ENCODE data around the gene BCL2L13.
A peak's percentile ranks its signal among the peaks of the same experiment; 100 is the strongest.

Gene BCL2L13

GRCh38 chr22:17592201-17592600 is 46.4 kb upstream of the BCL2L13 start:
- no peaks in the 10 kb centered on the region for H3K27me3 ChIP-seq (ENCODE audit: control insufficient read depth in 1 of 2, insufficient read depth in 1 of 2, low read length in 2 of 2)
- no peaks in the 10 kb centered on the region for H3K9me3 ChIP-seq (ENCODE audit: control insufficient read depth, low read length)
- no peak overlapping the region for H3K14ac ChIP-seq (ENCODE audit: low read length in 2 of 2)
- no peak overlapping the region for H3K4me2 ChIP-seq (ENCODE audit: low read length, poor library complexity, severe bottlenecking)
- no peak overlapping the region for H2BK12ac ChIP-seq (ENCODE audit: low read length in 2 of 2)
- no peaks in the 10 kb centered on the region for H3K4me1 ChIP-seq (ENCODE audit: control insufficient read depth, insufficient read depth, low read depth, low read length)
- no peak overlapping the region for H2AFZ ChIP-seq (ENCODE audit: low read depth, low read length)
- H3K4me3 ChIP-seq (ENCODE audit: insufficient read depth in 1 of 2, low read depth in 1 of 2, low read length in 2 of 2), result no peak overlapping the region
- H4K91ac ChIP-seq (ENCODE audit: low read length), result no peak overlapping the region
- no peak overlapping the region for H3K4ac ChIP-seq (ENCODE audit: low read depth in 1 of 2, low read length in 2 of 2)
- no peak overlapping the region for H2BK120ac ChIP-seq (ENCODE audit: low read depth, low read length)
- no peak overlapping the region for H3K9ac ChIP-seq (ENCODE audit: low read length)
- H3K79me1 ChIP-seq (replicated peaks; ENCODE audit: low read length, poor library complexity, severe bottlenecking), result peaks cover 9% of the 10 kb centered on the region
- H2BK15ac ChIP-seq (ENCODE audit: low read depth, poor library complexity, severe bottlenecking), result no peak overlapping the region
- DNase-seq, result no peak
- no peak overlapping the region for H3K18ac ChIP-seq (ENCODE audit: low read depth in 1 of 2, low read length in 2 of 2)
- no peak overlapping the region for H3K23ac ChIP-seq (ENCODE audit: low read length in 2 of 2)
- 89% methylated on average over 5 of the region's 5 CpGs for WGBS
- H2AK5ac ChIP-seq (ENCODE audit: low read length, severe bottlenecking), result no peak overlapping the region
- H2BK5ac ChIP-seq (ENCODE audit: low read depth, low read length, poor library complexity, severe bottlenecking), result no peak overlapping the region
- peaks cover 62 to 79% of the 10 kb centered on the region in 2 experiments for H3K36me3 ChIP-seq (ENCODE audit: control insufficient read depth in 1 of 2, insufficient read depth in 2 of 2, low read depth in 1 of 2, low read length in 2 of 2)
- no peak overlapping the region for H3K27ac ChIP-seq (ENCODE audit: low read length, poor library complexity, severe bottlenecking)
- H4K8ac ChIP-seq (ENCODE audit: low read length), result no peak overlapping the region

DNA sequence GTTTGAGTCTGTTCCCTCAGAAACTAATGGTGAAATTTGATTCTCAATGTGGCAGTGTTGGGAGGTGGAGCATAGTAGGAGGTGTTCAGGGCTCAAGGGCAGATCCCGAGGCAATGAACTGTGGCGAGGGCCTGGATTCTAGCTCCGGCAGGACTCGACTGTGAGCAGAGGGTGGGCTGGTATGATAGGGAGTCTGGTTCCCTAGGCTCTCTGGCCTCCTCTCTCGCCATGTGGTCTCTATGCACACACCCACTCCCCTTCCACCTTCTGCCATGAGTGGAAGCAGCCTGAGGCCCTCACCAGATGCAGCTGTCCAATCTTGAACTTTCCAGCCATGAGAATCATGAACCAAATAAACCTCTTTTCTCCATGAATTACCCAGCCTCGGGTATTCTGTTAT is 42.3 kb upstream of the BCL2L13 start:
- Histone ChIP-seq H3K9me3 (ENCODE audit: control insufficient read depth, low read length) (no peaks in the 10 kb centered on the region), H3K27ac (ENCODE audit: low read length, poor library complexity, severe bottlenecking) (no peak overlapping the region), H2AFZ (ENCODE audit: low read depth, low read length) (no peak overlapping the region), H3K18ac (ENCODE audit: low read depth in 1 of 2, low read length in 2 of 2) (no peak overlapping the region), H3K14ac (ENCODE audit: low read length in 2 of 2) (no peak overlapping the region), H2AK5ac (ENCODE audit: low read length, severe bottlenecking) (no peak overlapping the region), H3K4me3 (ENCODE audit: insufficient read depth in 1 of 2, low read depth in 1 of 2, low read length in 2 of 2) (no peak overlapping the region), H2BK12ac (ENCODE audit: low read length in 2 of 2) (no peak overlapping the region), H2BK15ac (ENCODE audit: low read depth, poor library complexity, severe bottlenecking) (no peak overlapping the region), H3K9ac (ENCODE audit: low read length) (no peak overlapping the region), H2BK5ac (ENCODE audit: low read depth, low read length, poor library complexity, severe bottlenecking) (no peak overlapping the region), H4K8ac (ENCODE audit: low read length) (no peak overlapping the region), H3K79me1 (replicated peaks; ENCODE audit: low read length, poor library complexity, severe bottlenecking) (peaks cover 19% of the 10 kb centered on the region), H2BK120ac (ENCODE audit: low read depth, low read length) (no peak overlapping the region), H3K4me1 (ENCODE audit: control insufficient read depth, insufficient read depth, low read depth, low read length) (no peaks in the 10 kb centered on the region), H3K23ac (ENCODE audit: low read length in 2 of 2) (no peak overlapping the region), H4K91ac (ENCODE audit: low read length) (no peak overlapping the region), H3K27me3 (ENCODE audit: control insufficient read depth in 1 of 2, insufficient read depth in 1 of 2, low read length in 2 of 2) (no peaks in the 10 kb centered on the region), H3K4me2 (ENCODE audit: low read length, poor library complexity, severe bottlenecking) (no peak overlapping the region), H3K36me3 (ENCODE audit: control insufficient read depth in 1 of 2, insufficient read depth in 2 of 2, low read depth in 1 of 2, low read length in 2 of 2) (peaks cover 59 to 89% of the 10 kb centered on the region in 2 experiments), H3K4ac (ENCODE audit: low read depth in 1 of 2, low read length in 2 of 2) (no peak overlapping the region)
- no peak for DNase-seq
- 96% methylated on average over 6 of the region's 6 CpGs for WGBS

DNA sequence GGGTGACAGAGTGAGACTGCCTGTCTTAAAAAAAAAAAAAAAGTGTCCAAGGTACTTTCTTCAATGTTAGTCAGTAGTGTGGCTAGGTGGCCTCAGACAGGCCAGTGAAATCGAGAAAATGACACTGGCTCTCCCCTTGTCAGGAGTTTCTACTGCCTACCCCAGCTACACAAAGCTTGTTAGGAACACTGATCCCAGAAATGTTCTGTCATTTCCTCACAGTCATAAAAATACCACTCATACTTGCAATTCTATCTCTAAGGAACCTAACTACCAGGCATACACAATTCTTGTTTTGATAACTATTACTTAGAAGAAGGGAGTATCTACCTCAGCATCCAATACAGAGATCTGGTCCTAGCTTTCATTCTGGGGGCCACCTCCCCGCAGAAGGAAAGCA is 41.3 kb upstream of the BCL2L13 start:
- Histone ChIP-seq H3K27ac (ENCODE audit: low read length, poor library complexity, severe bottlenecking) (no peak overlapping the region), H3K9me3 (ENCODE audit: control insufficient read depth, low read length) (no peaks in the 10 kb centered on the region), H3K36me3 (ENCODE audit: control insufficient read depth in 1 of 2, insufficient read depth in 2 of 2, low read depth in 1 of 2, low read length in 2 of 2) (peaks cover 51 to 84% of the 10 kb centered on the region in 2 experiments), H2BK15ac (ENCODE audit: low read depth, poor library complexity, severe bottlenecking) (no peak overlapping the region), H2AK5ac (ENCODE audit: low read length, severe bottlenecking) (no peak overlapping the region), H3K14ac (ENCODE audit: low read length in 2 of 2) (no peak overlapping the region), H3K4me2 (ENCODE audit: low read length, poor library complexity, severe bottlenecking) (no peak overlapping the region), H3K27me3 (ENCODE audit: control insufficient read depth in 1 of 2, insufficient read depth in 1 of 2, low read length in 2 of 2) (no peaks in the 10 kb centered on the region), H3K4me1 (ENCODE audit: control insufficient read depth, insufficient read depth, low read depth, low read length) (no peaks in the 10 kb centered on the region), H4K91ac (ENCODE audit: low read length) (no peak overlapping the region), H4K8ac (ENCODE audit: low read length) (no peak overlapping the region), H3K4me3 (ENCODE audit: insufficient read depth in 1 of 2, low read depth in 1 of 2, low read length in 2 of 2) (no peak overlapping the region), H3K9ac (ENCODE audit: low read length) (no peak overlapping the region), H3K18ac (ENCODE audit: low read depth in 1 of 2, low read length in 2 of 2) (no peak overlapping the region), H3K23ac (ENCODE audit: low read length in 2 of 2) (no peak overlapping the region), H3K79me1 (replicated peaks; ENCODE audit: low read length, poor library complexity, severe bottlenecking) (peaks cover 26% of the 10 kb centered on the region), H2BK5ac (ENCODE audit: low read depth, low read length, poor library complexity, severe bottlenecking) (no peak overlapping the region), H3K4ac (ENCODE audit: low read depth in 1 of 2, low read length in 2 of 2) (no peak overlapping the region), H2BK120ac (ENCODE audit: low read depth, low read length) (no peak overlapping the region), H2AFZ (ENCODE audit: low read depth, low read length) (no peak overlapping the region), H2BK12ac (ENCODE audit: low read length in 2 of 2) (no peak overlapping the region)
- 83% methylated on average over 2 of the region's 2 CpGs for WGBS
- peak; percentile 9 for DNase-seq

GRCh38 chr22:17598318-17598717 is 40.2 kb upstream of the BCL2L13 start:
- Histone ChIP-seq H3K9me3 (ENCODE audit: control insufficient read depth, low read length) (no peaks in the 10 kb centered on the region), H3K36me3 (ENCODE audit: control insufficient read depth in 1 of 2, insufficient read depth in 2 of 2, low read depth in 1 of 2, low read length in 2 of 2) (peaks cover 46 to 75% of the 10 kb centered on the region in 2 experiments), H3K27ac (ENCODE audit: low read length, poor library complexity, severe bottlenecking) (no peak overlapping the region), H3K18ac (ENCODE audit: low read depth in 1 of 2, low read length in 2 of 2) (no peak overlapping the region), H3K23ac (ENCODE audit: low read length in 2 of 2) (no peak overlapping the region), H3K14ac (ENCODE audit: low read length in 2 of 2) (no peak overlapping the region), H2AK5ac (ENCODE audit: low read length, severe bottlenecking) (no peak overlapping the region), H3K9ac (ENCODE audit: low read length) (no peak overlapping the region), H4K91ac (ENCODE audit: low read length) (no peak overlapping the region), H2BK5ac (ENCODE audit: low read depth, low read length, poor library complexity, severe bottlenecking) (no peak overlapping the region), H3K4me3 (ENCODE audit: insufficient read depth in 1 of 2, low read depth in 1 of 2, low read length in 2 of 2) (no peak overlapping the region), H3K27me3 (ENCODE audit: control insufficient read depth in 1 of 2, insufficient read depth in 1 of 2, low read length in 2 of 2) (no peaks in the 10 kb centered on the region), H3K79me1 (replicated peaks; ENCODE audit: low read length, poor library complexity, severe bottlenecking) (peaks cover 29% of the 10 kb centered on the region), H3K4me1 (ENCODE audit: control insufficient read depth, insufficient read depth, low read depth, low read length) (no peaks in the 10 kb centered on the region), H2BK120ac (ENCODE audit: low read depth, low read length) (no peak overlapping the region), H3K4ac (ENCODE audit: low read depth in 1 of 2, low read length in 2 of 2) (no peak overlapping the region), H2BK12ac (ENCODE audit: low read length in 2 of 2) (no peak overlapping the region), H4K8ac (ENCODE audit: low read length) (no peak overlapping the region), H2AFZ (ENCODE audit: low read depth, low read length) (no peak overlapping the region), H3K4me2 (ENCODE audit: low read length, poor library complexity, severe bottlenecking) (no peak overlapping the region), H2BK15ac (ENCODE audit: low read depth, poor library complexity, severe bottlenecking) (no peak overlapping the region)
- over 99% methylated on average over 4 of the region's 4 CpGs for WGBS
- no peak for DNase-seq
